Measurements from ENCODE around the gene WWOX. TPM values are rescaled to one million over a fixed set of nuclear protein-coding genes. Genes with fewer than 3 reads are reported as not detected.

The WWOX gene
- total RNA-seq, 1 experiment from 2014 or later, result 15.6 TPM

GRCh38 chr16:78256686-78257375 is 157.4 kb downstream of the WWOX start:
- Histone ChIP-seq H3K27ac (ENCODE audit: insufficient read length, low read depth, low read length) (no peak overlapping the region), H3K14ac (ENCODE audit: insufficient read depth, low read length) (no peak overlapping the region), H2BK20ac (ENCODE audit: low read depth, low read length, poor library complexity, severe bottlenecking) (no peak overlapping the region), H3K23ac (ENCODE audit: insufficient read length, low read depth, low read length) (no peak overlapping the region), H3K9me3 (ENCODE audit: control insufficient read depth, low read depth, low read length) (no peaks in the 10 kb centered on the region), H3K79me1 (ENCODE audit: insufficient read depth, low read depth, low read length, poor library complexity, severe bottlenecking) (no peaks in the 10 kb centered on the region), H3K4me2 (ENCODE audit: insufficient read depth, insufficient read length, low read length) (no peak overlapping the region), H3K56ac (ENCODE audit: insufficient read length, low read depth, low read length) (no peak overlapping the region), H4K8ac (replicated peaks; ENCODE audit: insufficient read length, low read depth, low read length) (no peak overlapping the region), H4K91ac (ENCODE audit: insufficient read length, low read depth, low read length) (no peak overlapping the region), H3K27me3 (ENCODE audit: insufficient read depth, low read length) (no peaks in the 10 kb centered on the region), H3K18ac (ENCODE audit: insufficient read length, low read depth, low read length) (no peak overlapping the region), H3K4me1 (ENCODE audit: insufficient read depth, low read length) (no peaks in the 10 kb centered on the region), H3K4ac (ENCODE audit: low read depth, low read length) (no peak overlapping the region), H3T11ph (ENCODE audit: low read length) (no peak overlapping the region), H2BK15ac (ENCODE audit: low read depth, low read length) (no peak overlapping the region), H2AK5ac (ENCODE audit: insufficient read length, low read length) (no peak overlapping the region), H3K9ac (ENCODE audit: extremely low read depth, insufficient read length, low read length) (no peak overlapping the region), H3K79me2 (ENCODE audit: insufficient read depth, low read length) (no peaks in the 10 kb centered on the region), H2AFZ (ENCODE audit: low read length) (no peak overlapping the region), H3K23me2 (ENCODE audit: insufficient read length, low read depth, low read length, poor library complexity, severe bottlenecking) (no peaks in the 10 kb centered on the region), H2BK12ac (ENCODE audit: insufficient read length, low read depth, low read length) (no peak overlapping the region), H2BK5ac (ENCODE audit: insufficient read length, low read length) (no peak overlapping the region), H4K5ac (ENCODE audit: insufficient read length, low read depth, low read length) (no peak overlapping the region), H2BK120ac (ENCODE audit: low read depth, low read length, poor library complexity, severe bottlenecking) (no peak overlapping the region), H4K20me1 (ENCODE audit: control insufficient read depth, insufficient read depth, insufficient read length) (no peaks in the 10 kb centered on the region)
- no peak overlapping the region for H3K4me3 Mint-ChIP-seq
- no CpG with 5 or more reads among the region's 7 CpGs for WGBS (ENCODE audit: extremely low coverage, insufficient read length, low lambda C conversion rate)
- no peak for DNase-seq
- no peaks in the 10 kb centered on the region for H3K36me3 Mint-ChIP-seq (ENCODE audit: insufficient read depth in 1 of 3, low read depth in 3 of 3)
- H3K9me3 Mint-ChIP-seq, result no peaks in the 10 kb centered on the region
- H3K27ac Mint-ChIP-seq, result no peak overlapping the region; a peak in 1 of 7 replicates
- TF ChIP-seq CTCF (conservative IDR thresholded peaks at IDR 0.05), result no peak
- peaks cover 17 to 30% of the 10 kb centered on the region in 2 experiments for H3K4me1 Mint-ChIP-seq
- no peaks in the 10 kb centered on the region for H3K27me3 Mint-ChIP-seq (ENCODE audit: low read depth)
